HG03045 (cell line): Measurements from ENCODE around the gene VSIR.

Experiments used
- ATAC-seq: cut with Tn5 transposase; IDR thresholded peaks from one replicate; pipeline ENCODE4 v1.9.1; 2021; ENCODE audit warnings: mild to moderate bottlenecking, moderate library complexity; ENCODE audit not compliant: unreplicated experiment

Gene VSIR

DNA sequence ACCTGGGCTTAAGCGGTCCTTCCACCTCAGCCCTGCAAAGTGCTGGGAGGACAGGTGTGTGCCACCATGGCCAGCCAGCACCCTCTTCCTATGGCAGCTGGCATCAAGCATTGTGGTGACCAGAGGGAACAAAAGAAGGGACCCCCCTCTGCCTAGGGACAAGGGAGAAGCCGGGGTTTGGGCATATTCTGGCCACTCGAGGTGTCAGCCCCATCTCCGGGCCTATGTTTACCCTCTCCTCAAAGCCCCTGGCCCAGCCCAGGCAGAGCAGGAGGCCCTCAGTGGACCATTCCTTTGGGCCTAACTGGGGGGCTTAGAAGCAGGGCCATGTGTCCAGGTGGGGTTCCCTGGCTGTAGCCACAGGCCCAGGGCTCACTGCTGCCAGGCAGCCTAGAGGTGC lies 23.9 kb downstream of the VSIR start:
- ATAC-seq, result no peak

- no peak for ATAC-seq
Observed at GRCh38 chr10:71748671-71749191, 24.6 kb downstream of the VSIR start.

GRCh38 chr10:71747551-71748523 lies 25.5 kb downstream of the VSIR start:
- no peak for ATAC-seq

GRCh38 chr10:71747039-71747531 lies 26.2 kb downstream of the VSIR start:
- ATAC-seq, result no peak

GRCh38 chr10:71746344-71747037 lies 26.8 kb downstream of the VSIR start:
- ATAC-seq, result no peak

DNA sequence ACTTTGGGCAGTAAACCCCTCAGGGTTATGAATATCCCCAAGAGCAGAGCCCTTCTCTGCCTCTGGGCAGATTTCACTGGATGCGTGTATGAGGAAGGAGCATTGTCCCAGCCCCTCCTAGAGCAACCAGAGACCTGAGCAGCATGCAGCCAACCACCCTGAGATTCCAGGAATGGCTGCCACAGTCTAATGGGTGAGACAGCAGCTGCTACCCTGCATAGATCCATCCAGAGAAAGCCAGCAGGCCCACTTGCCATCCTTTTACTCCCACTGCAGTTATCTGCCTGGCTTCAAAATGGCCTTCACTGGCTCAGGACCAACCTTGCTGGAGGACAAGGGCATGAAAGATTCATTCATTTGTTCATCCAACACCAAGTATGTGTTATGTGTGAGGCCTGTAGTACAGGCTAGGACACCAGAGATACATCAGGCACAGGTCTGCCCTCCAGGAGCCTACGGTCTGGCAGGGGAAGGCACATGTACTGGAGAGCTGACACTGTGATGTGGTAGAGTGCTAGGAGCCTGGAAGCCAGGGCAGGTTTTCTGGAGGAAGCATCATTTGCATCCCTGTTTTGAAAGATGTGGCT lies 27.6 kb downstream of the VSIR start:
- ATAC-seq, result no peak

DNA sequence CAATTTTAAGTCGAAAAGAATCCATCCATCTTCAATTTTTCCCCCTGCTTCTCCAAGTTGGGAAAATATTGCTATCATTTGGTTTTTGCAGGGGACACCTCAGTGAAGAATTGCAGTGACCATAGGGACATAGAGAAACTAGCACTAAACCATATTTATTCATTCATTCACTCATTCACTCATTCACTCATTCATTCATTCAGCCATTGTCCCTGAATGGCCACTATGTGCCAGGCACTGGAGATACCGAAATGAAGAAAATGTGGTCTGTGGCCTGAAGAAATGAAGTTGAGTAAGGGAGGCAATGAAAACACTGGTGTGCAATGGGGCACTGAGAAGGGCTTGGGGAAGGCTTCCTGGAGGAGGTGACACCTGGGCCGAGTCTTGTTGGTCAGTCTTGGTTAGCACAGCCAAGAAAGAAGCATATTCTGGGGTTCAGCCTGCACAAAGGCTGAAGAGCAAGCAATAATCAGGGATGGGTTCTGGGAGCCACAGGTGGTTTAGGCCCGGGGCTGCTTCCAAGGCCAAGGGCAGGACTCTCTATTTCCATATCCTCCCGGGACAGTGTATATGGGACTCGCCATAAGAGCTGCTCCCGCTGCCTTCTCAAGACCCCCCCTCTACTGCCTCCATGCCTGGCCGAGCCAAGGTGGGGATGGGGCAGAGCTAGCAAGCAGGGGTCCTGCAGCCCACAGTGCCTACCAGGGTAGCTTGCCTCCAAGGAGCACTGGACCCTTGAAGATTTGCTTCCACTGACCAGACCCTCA lies 28.2 kb downstream of the VSIR start:
- no peak for ATAC-seq

DNA sequence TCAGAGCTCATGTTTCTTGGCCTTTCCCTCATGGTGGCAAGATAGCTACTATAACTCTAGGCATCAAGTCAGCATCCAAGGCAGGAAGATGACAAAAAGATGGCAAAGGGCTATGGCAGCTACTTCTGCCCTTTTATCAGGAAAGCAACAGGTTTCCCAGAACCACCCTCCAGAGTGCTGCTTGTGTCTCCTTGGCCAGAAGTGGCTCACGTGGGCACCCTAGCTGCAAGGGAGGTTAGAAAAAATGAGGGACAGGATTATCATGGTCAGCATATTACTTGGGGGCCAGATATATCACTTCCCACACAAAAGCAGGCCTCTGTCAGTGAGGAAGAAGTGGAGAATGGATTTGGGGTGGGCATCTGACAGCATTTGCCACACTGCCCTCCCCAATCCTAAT lies 29.5 kb downstream of the VSIR start:
- no peak for ATAC-seq

- ATAC-seq, result no peak
Observed at GRCh38 chr10:71743089-71743838, 30.1 kb downstream of the VSIR start.

DNA sequence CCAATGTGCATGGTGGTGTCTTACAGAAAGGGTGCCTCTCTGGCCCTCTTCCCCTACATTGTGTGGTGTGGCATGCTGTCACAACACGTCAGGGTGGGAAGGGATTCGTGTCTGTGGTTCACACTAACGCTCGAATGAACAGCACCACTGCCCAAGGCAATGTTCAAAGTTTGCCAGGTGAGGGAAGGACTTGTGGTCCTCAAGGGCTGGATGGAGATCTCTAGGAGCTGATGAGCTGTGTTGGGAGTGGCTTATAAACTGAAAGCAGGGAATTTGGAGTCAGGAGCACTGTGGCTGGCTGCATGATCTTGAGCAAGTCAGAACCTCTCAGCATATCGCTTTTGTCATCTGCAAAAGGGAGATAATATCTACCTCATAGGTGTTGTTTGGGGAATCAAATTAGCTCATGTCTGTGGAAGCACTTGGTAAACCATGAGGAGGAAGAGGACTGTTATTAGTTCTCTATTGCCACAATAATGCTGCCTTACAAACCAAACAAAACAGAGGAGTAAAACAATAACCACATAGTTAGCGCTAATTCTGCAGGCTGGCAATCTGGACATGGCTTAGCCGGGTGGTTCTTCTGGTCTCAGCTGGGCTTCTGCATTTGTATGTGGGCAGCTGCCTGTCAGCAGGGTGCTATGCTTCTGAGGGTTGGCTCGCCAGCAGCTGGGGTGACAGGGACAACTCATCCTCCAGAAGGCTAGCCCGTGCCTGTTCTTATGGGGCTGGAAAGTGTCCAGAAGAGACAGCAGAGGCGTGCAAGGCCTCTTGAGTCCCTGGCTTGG lies 30.8 kb downstream of the VSIR start:
- ATAC-seq, result no peak

GRCh38 chr10:71741671-71742070 lies 31.6 kb downstream of the VSIR start:
- ATAC-seq, result no peak

DNA sequence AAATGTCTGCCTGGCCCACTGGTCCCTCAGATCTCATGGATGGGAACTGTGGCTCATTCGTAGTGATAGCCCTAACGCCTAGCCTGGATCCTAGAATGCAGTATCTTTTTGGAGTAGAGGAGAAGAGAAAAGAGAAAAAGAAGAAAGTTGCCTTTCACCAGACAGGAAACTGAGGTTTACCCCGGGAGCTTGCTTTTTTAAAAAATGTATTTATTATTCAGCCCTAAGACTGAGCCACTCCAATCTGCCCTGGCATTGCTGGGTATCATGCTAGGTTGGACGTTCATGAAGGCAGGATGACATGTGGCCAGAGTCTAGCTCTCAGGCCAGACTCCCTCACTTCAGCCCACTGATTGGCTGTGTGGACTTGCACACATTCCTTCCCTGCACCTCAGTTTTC lies 32.3 kb downstream of the VSIR start:
- no peak for ATAC-seq

DNA sequence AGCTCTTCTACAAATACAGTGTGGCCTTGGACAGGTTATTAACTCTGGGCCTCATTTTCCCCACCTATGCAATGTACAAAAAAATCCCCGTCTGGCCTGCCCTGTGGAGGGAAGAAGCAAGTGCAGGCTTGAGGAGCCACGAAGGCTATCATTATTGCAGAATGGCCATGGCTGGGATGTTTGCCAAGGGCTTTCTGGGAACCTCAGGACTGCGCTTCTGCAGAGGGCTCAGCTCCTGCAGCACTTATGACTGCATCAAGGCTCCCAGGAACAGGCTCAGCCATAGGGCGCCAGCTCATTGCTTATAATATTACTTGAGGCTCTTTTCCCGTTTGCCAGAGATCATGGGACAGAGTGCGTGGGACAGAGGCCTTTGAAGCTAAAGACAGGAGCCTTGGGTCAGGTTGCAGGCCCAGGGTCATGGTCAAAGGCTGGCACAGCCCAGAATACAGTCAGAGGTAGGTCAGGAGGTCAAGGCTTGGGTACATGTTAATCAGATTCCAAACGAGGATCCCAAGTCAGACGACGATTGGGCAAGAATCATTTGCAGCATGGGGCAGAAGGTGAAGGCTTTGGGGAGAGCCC lies 33.2 kb downstream of the VSIR start:
- ATAC-seq, result no peak

- ATAC-seq, result no peak
Observed at GRCh38 chr10:71739358-71739900, 33.9 kb downstream of the VSIR start.

GRCh38 chr10:71737834-71738197 lies 35.5 kb downstream of the VSIR start:
- no peak for ATAC-seq

- no peak for ATAC-seq
Observed at GRCh38 chr10:71737001-71737833, 36.1 kb downstream of the VSIR start.

DNA sequence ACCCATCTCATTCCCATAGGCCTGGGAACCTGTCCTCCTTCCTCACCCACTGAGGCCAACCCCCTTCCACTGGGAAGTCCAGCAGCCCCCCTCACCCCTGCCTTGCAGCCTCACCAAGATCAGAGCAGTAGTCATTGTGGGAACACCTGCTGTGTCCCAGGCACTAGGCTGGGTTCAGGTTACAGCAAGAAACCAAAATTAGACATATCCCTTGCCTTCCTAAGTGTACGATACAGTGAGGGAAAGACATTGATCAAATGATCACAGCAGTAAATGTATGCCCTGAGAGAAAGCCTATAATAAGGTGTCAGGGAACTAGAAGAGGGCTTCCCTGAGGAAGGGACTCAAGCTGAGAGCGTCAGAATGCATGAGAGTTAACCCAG lies 36.8 kb downstream of the VSIR start:
- no peak for ATAC-seq
